AG10803 (cell line): Measurements from ENCODE around the gene CCDC116.
"Not testable (repeated sequence)": the region's sequence is repeated elsewhere in the genome, so short reads cannot be mapped to it uniquely, and the experiment has no call there.

Experiments used
- DNase-seq: peaks from one replicate; pipeline ENCODE4 v3.0.0; 2010; ENCODE audit warnings: low read depth
- H3K4me3 ChIP-seq: 2 replicates; pipeline ENCODE4 v1.5.1; 2011; ENCODE audit warnings: mild to moderate bottlenecking, low read length, control low read depth
- CTCF ChIP-seq: conservative IDR thresholded peaks from 2 replicates; pipeline ENCODE4 v1.5.1; 2011; ENCODE audit warnings: mild to moderate bottlenecking, low read length, control low read depth, inconsistent platforms

The CCDC116 gene

DNA sequence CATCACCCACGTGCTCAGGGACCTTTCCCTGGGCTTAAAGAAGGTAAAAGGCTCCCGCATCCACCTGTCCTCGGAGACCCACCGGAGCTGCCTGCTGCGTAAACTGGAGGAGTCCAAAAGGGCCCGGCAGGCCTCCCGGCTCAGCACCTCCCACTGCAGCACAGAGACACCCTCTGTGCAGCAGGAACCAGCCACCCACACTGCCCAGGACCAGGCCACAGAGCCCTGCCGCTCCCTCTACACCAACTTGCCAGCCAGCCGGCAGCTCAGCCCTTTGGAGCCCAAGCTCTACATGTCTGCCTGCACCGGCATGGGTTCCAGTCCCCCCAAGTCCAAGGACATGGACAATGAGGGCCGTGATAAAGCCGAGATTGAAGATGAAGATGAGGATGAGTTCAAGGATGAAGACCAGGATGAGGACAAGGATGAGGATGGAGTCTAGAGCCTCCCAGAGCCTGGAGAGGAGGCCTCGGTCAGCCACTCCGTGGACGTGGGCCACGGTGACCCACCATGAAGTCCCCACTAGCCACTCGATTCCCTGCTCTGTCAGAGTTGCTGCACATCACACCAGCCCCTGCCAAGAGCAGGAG lies 4.2 kb downstream of the CCDC116 start:
- DNase-seq = no peak
- no peak overlapping the region for H3K4me3 ChIP-seq
- TF ChIP-seq CTCF = no peak

GRCh38 chr22:21637450-21637849 lies 4.9 kb downstream of the CCDC116 start:
- not testable (repeated sequence) for H3K4me3 ChIP-seq, DNase-seq

- no peak for TF ChIP-seq CTCF
- no peak for DNase-seq
- H3K4me3 ChIP-seq = no peak overlapping the region
These were observed 6.8 kb downstream of the CCDC116 start for GRCh38 chr22:21639359-21639758.

GRCh38 chr22:21640810-21641209 lies 8.2 kb downstream of the CCDC116 start:
- H3K4me3 ChIP-seq = no peak overlapping the region
- DNase-seq = no peak
- TF ChIP-seq CTCF = no peak

GRCh38 chr22:21641417-21641788 lies 8.8 kb downstream of the CCDC116 start:
- peak overlapping the region; percentile 74 for H3K4me3 ChIP-seq
- TF ChIP-seq CTCF = peak; percentile 67
- peak; percentile 47 for DNase-seq

- H3K4me3 ChIP-seq = peak within 1 kb of the TSS; percentile 80
- DNase-seq = peak; percentile 98
- no peak for TF ChIP-seq CTCF
These were observed 9.4 kb downstream of the CCDC116 start, which contains the start of gene SDF2L1 for GRCh38 chr22:21641789-21642583. TSS of gene SDF2L1 (plus strand) at chr22:21642302. CDS start at chr22:21642337, 35 bp downstream.

DNA sequence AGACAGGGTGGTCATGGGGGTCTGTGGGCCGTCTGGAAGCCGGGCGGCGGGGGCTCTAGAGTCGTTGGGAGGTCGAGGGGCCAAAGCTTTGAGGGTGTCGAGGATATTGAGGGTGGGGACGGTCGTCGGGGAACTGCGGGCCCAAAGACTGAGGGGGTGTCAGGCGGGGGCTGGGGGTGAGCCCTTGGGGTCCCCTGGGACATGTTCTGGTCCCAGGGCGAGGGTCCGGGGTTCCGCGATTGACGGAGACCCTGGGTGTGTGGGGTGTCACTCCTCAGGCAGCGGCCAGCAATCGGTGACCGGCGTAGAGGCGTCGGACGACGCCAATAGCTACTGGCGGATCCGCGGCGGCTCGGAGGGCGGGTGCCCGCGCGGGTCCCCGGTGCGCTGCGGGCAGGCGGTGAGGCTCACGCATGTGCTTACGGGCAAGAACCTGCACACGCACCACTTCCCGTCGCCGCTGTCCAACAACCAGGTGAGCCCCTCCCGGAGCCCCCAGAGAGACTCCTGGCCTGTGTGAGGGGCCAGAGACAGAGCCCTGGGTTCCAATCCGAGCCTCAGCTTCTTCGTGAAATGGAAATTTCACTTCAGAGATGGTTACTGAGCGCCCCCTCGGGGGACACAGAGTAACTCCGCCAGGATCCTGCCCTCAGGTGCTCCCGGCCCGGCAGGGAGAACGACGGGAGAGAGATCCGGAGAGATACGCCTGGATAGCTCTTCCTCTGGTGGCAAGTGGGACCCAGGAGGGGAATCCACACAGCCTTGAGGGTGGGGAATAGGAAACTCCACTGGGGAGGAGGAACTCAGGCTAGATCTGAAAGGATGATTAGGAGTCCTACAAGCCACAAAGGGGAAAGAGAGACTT lies 10.3 kb downstream of the CCDC116 start:
- DNase-seq = peak; percentile 35
- peak; percentile 57 for TF ChIP-seq CTCF
- peak overlapping the region; percentile 80 for H3K4me3 ChIP-seq
